H9 (cell line): ENCODE data around the gene AQP9. TPM values are rescaled to one million over a fixed set of nuclear protein-coding genes. Genes with fewer than 3 reads are reported as not detected.

Experiments
- DNase-seq: peaks from one replicate; pipeline ENCODE4 v3.0.0-alpha.2; 2017
- H2AFZ ChIP-seq: one replicate; pipeline ENCODE4 v1.6.1; 2013; ENCODE audit warnings: mild to moderate bottlenecking, low read length, control low read depth, moderate library complexity
- H2AK5ac ChIP-seq: 2 replicates; pipeline ENCODE4 v1.6.1; 2013; ENCODE audit warnings: low read length, control low read depth, mixed read lengths; ENCODE audit not compliant: insufficient read length
- H2BK120ac ChIP-seq: one replicate; pipeline ENCODE4 v1.6.1; 2013; ENCODE audit warnings: low read depth, mild to moderate bottlenecking, low read length, control low read depth, inconsistent platforms; ENCODE audit not compliant: poor library complexity, severe bottlenecking
- H2BK12ac ChIP-seq: 2 replicates; pipeline ENCODE4 v1.6.1; 2013; ENCODE audit warnings: low read length, control low read depth, mixed read lengths, low read depth; ENCODE audit not compliant: insufficient read length
- H2BK15ac ChIP-seq: 2 replicates; pipeline ENCODE4 v1.6.1; 2013; ENCODE audit warnings: low read depth, low read length, control low read depth
- H2BK20ac ChIP-seq: one replicate; pipeline ENCODE4 v1.6.1; 2013; ENCODE audit warnings: low read depth, mild to moderate bottlenecking, low read length, control low read depth, inconsistent platforms; ENCODE audit not compliant: poor library complexity, severe bottlenecking
- H2BK5ac ChIP-seq: 2 replicates; pipeline ENCODE4 v1.6.1; 2013; ENCODE audit warnings: low read length, control low read depth, mixed read lengths; ENCODE audit not compliant: insufficient read length
- H3K14ac ChIP-seq: 2 replicates; pipeline ENCODE4 v1.6.1; 2013; ENCODE audit warnings: low read length, control low read depth; ENCODE audit not compliant: insufficient read depth
- H3K18ac ChIP-seq: 2 replicates; pipeline ENCODE4 v1.6.1; 2013; ENCODE audit warnings: low read depth, mild to moderate bottlenecking, mixed read lengths, low read length, control low read depth; ENCODE audit not compliant: insufficient read length
- H3K23ac ChIP-seq: 2 replicates; pipeline ENCODE4 v1.6.1; 2013; ENCODE audit warnings: low read length, control low read depth, mixed read lengths, low read depth; ENCODE audit not compliant: insufficient read length
- H3K23me2 ChIP-seq: 2 replicates; pipeline ENCODE4 v1.6.1; 2013; ENCODE audit warnings: low read depth, mild to moderate bottlenecking, mixed read lengths, low read length, control low read depth; ENCODE audit not compliant: insufficient read length, poor library complexity, severe bottlenecking
- H3K27ac ChIP-seq: 2 replicates; pipeline ENCODE4 v1.5.1; 2013; ENCODE audit warnings: low read length, control low read depth, mixed read lengths, low read depth; ENCODE audit not compliant: insufficient read length
- H3K27me3 ChIP-seq: 2 replicates; pipeline ENCODE4 v1.6.1; 2013; ENCODE audit warnings: low read length, control low read depth, inconsistent platforms; ENCODE audit not compliant: insufficient read depth
- H3K4ac ChIP-seq: 2 replicates; pipeline ENCODE4 v1.6.1; 2013; ENCODE audit warnings: low read depth, mild to moderate bottlenecking, control low read depth, inconsistent platforms, low read length, moderate library complexity
- H3K4me1 ChIP-seq: 2 replicates; pipeline ENCODE4 v1.6.1; 2013; ENCODE audit warnings: low read length, control low read depth, inconsistent platforms; ENCODE audit not compliant: insufficient read depth
- H3K4me2 ChIP-seq: 2 replicates; pipeline ENCODE4 v1.6.1; 2013; ENCODE audit warnings: low read length, control low read depth, mixed read lengths; ENCODE audit not compliant: insufficient read length, insufficient read depth
- H3K56ac ChIP-seq: 2 replicates; pipeline ENCODE4 v1.6.1; 2013; ENCODE audit warnings: low read depth, mild to moderate bottlenecking, mixed read lengths, low read length, control low read depth; ENCODE audit not compliant: insufficient read length
- H3K79me1 ChIP-seq: 2 replicates; pipeline ENCODE4 v1.6.1; 2013; ENCODE audit warnings: low read depth, mild to moderate bottlenecking, moderate library complexity, low read length, control low read depth, inconsistent platforms; ENCODE audit not compliant: insufficient read depth, poor library complexity, severe bottlenecking
- H3K79me2 ChIP-seq: 2 replicates; pipeline ENCODE4 v1.6.1; 2013; ENCODE audit warnings: low read length, control low read depth, inconsistent platforms; ENCODE audit not compliant: insufficient read depth
- H3K9ac ChIP-seq: 2 replicates; pipeline ENCODE4 v1.6.1; 2013; ENCODE audit warnings: low read length, control low read depth, mixed read lengths; ENCODE audit not compliant: insufficient read length; ENCODE audit errors: extremely low read depth
- H3K9me3 ChIP-seq: one replicate; pipeline ENCODE4 v1.6.1; 2013; ENCODE audit warnings: low read depth, low read length, inconsistent platforms; ENCODE audit not compliant: control insufficient read depth
- H3T11ph ChIP-seq: one replicate; pipeline ENCODE4 v1.6.1; 2013; ENCODE audit warnings: mild to moderate bottlenecking, low read length, control low read depth, inconsistent platforms
- H4K20me1 ChIP-seq: one replicate; pipeline ENCODE4 v1.6.1; 2013; ENCODE audit not compliant: control insufficient read depth, insufficient read length, insufficient read depth
- H4K5ac ChIP-seq: 2 replicates; pipeline ENCODE4 v1.6.1; 2013; ENCODE audit warnings: low read depth, mild to moderate bottlenecking, mixed read lengths, low read length, control low read depth; ENCODE audit not compliant: insufficient read length
- H4K8ac ChIP-seq: replicated peaks from 2 replicates; pipeline ENCODE4 v1.6.1; 2013; ENCODE audit warnings: low read length, control low read depth, mixed read lengths, low read depth; ENCODE audit not compliant: insufficient read length
- H4K91ac ChIP-seq: 2 replicates; pipeline ENCODE4 v1.6.1; 2013; ENCODE audit warnings: low read depth, mild to moderate bottlenecking, moderate library complexity, mixed read lengths, low read length, control low read depth; ENCODE audit not compliant: insufficient read length
- H3K27ac Mint-ChIP-seq, 3 experiments: 2 replicates in 2 of 3; 3 replicates in 1 of 3; pipeline ENCODE4 v1.8.0; 2020 to 2021; ENCODE audit warnings: mixed read lengths in 3 of 3, mild to moderate bottlenecking in 1 of 3, moderate library complexity in 1 of 3
- H3K27me3 Mint-ChIP-seq: 2 replicates; pipeline ENCODE4 v1.8.0; 2021; ENCODE audit warnings: low read depth, mild to moderate bottlenecking, moderate library complexity, mixed read lengths
- H3K36me3 Mint-ChIP-seq, 3 experiments: 2 replicates in 2 of 3; 3 replicates in 1 of 3; pipeline ENCODE4 v1.8.0; 2020 to 2021; ENCODE audit warnings: low read depth in 3 of 3, mixed read lengths in 3 of 3; ENCODE audit not compliant: insufficient read depth in 1 of 3
- H3K4me1 Mint-ChIP-seq, 2 experiments: 2 replicates each; pipeline ENCODE4 v1.8.0; 2020; ENCODE audit warnings: mixed read lengths in 2 of 2
- H3K4me3 Mint-ChIP-seq, 2 experiments: 2 replicates in 1 of 2; 3 replicates in 1 of 2; pipeline ENCODE4 v1.8.0; 2020 to 2021; ENCODE audit warnings: mild to moderate bottlenecking in 2 of 2, mixed read lengths in 2 of 2, moderate library complexity in 1 of 2
- H3K9me3 Mint-ChIP-seq, 2 experiments: 2 replicates in 1 of 2; 3 replicates in 1 of 2; pipeline ENCODE4 v1.8.0; 2020; ENCODE audit warnings: mild to moderate bottlenecking in 2 of 2, mixed read lengths in 2 of 2, moderate library complexity in 1 of 2
- WGBS: extraction: QIAGEN DNeasy Blood & Tissue Kit; methylation state at CpG from one replicate; pipeline ENCODE4 v1.1.7; 2013; ENCODE audit warnings: missing lambda C conversion rate, low lambda C conversion rate, mixed read lengths; ENCODE audit not compliant: insufficient read length; ENCODE audit errors: extremely low coverage; 5-methylcytosine and 5-hydroxymethylcytosine counted together
- total RNA-seq: library from RNA; stranded (reverse); gene quantifications from 2 replicates; pipeline ENCODE4 v1.2.1, GENCODE V29; 2021
- TF ChIP-seq, protein P1 (sequence below): fragments of 200-600 bp; sonication (generic); conservative IDR thresholded peaks from 3 replicates; pipeline ENCODE4 v1.8.0; 2021; ENCODE audit warnings: antibody characterized with exemption, mild to moderate bottlenecking

AQP9 gene
- total RNA-seq, 1 experiment from 2014 or later = not detected

DNA sequence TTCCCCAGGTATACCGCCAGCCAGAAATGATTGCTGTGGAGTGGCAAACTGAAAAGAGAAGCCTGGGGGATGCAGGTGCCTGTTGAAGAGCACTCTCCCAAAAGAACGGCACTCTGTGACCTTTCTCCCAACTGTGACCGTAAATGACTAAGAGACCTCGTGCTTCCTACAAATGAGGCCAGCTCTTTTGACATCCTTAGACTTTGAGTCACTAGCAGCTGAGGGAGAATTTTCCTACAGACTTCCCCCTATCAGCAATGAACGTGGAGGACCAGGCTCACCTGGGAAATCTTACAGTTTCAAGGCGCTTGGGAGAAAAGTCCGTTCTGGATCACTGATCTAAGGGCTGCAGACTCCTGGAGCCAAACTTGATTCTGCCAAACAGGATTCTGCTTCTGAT lies 8.6 kb downstream of the AQP9 start:
- Mint-ChIP-seq H3K27me3 (no peaks in the 10 kb centered on the region; the same call in 1 of the 2 replicates), H3K4me1 (no peaks in the 10 kb centered on the region), H3K36me3 (no peaks in the 10 kb centered on the region), H3K27ac (no peak overlapping the region), H3K9me3 (no peaks in the 10 kb centered on the region), H3K4me3 (no peak overlapping the region)
- no peak overlapping the region for H3K4ac ChIP-seq
- no peak overlapping the region for H3T11ph ChIP-seq
- no peak overlapping the region for H2BK5ac ChIP-seq
- H4K20me1 ChIP-seq = no peaks in the 10 kb centered on the region
- H3K56ac ChIP-seq = no peak overlapping the region
- DNase-seq = no peak
- no peak overlapping the region for H3K4me2 ChIP-seq
- WGBS = no CpG with 5 or more reads among the region's 7 CpGs
- TF ChIP-seq, protein P1, sequence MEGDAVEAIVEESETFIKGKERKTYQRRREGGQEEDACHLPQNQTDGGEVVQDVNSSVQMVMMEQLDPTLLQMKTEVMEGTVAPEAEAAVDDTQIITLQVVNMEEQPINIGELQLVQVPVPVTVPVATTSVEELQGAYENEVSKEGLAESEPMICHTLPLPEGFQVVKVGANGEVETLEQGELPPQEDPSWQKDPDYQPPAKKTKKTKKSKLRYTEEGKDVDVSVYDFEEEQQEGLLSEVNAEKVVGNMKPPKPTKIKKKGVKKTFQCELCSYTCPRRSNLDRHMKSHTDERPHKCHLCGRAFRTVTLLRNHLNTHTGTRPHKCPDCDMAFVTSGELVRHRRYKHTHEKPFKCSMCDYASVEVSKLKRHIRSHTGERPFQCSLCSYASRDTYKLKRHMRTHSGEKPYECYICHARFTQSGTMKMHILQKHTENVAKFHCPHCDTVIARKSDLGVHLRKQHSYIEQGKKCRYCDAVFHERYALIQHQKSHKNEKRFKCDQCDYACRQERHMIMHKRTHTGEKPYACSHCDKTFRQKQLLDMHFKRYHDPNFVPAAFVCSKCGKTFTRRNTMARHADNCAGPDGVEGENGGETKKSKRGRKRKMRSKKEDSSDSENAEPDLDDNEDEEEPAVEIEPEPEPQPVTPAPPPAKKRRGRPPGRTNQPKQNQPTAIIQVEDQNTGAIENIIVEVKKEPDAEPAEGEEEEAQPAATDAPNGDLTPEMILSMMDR = no peak
- H3K23ac ChIP-seq = no peak overlapping the region
- no peak overlapping the region for H2AFZ ChIP-seq
- no peak overlapping the region for H4K91ac ChIP-seq
- no peaks in the 10 kb centered on the region for H3K79me2 ChIP-seq
- H4K5ac ChIP-seq = no peak overlapping the region
- no peak overlapping the region for H2AK5ac ChIP-seq
- no peak overlapping the region for H4K8ac ChIP-seq
- H3K27ac ChIP-seq = no peak overlapping the region
- H3K14ac ChIP-seq = no peak overlapping the region
- no peaks in the 10 kb centered on the region for H3K4me1 ChIP-seq
- no peak overlapping the region for H3K9ac ChIP-seq
- H2BK12ac ChIP-seq = no peak overlapping the region
- H3K9me3 ChIP-seq = no peaks in the 10 kb centered on the region
- H3K79me1 ChIP-seq = no peaks in the 10 kb centered on the region
- no peak overlapping the region for H3K18ac ChIP-seq
- no peaks in the 10 kb centered on the region for H3K23me2 ChIP-seq
- no peak overlapping the region for H2BK15ac ChIP-seq
- no peak overlapping the region for H2BK120ac ChIP-seq
- no peak overlapping the region for H2BK20ac ChIP-seq
- no peaks in the 10 kb centered on the region for H3K27me3 ChIP-seq
